HG03135 (cell line): ENCODE data around the gene IL11.

Source experiments
- ATAC-seq: cut with Tn5 transposase; IDR thresholded peaks from one replicate; pipeline ENCODE4 v1.9.1; 2021; ENCODE audit warnings: mild to moderate bottlenecking, moderate library complexity; ENCODE audit not compliant: unreplicated experiment

The IL11 gene

GRCh38 chr19:55391702-55392615 is 21.7 kb upstream of the IL11 start:
- ATAC-seq: no peak

DNA sequence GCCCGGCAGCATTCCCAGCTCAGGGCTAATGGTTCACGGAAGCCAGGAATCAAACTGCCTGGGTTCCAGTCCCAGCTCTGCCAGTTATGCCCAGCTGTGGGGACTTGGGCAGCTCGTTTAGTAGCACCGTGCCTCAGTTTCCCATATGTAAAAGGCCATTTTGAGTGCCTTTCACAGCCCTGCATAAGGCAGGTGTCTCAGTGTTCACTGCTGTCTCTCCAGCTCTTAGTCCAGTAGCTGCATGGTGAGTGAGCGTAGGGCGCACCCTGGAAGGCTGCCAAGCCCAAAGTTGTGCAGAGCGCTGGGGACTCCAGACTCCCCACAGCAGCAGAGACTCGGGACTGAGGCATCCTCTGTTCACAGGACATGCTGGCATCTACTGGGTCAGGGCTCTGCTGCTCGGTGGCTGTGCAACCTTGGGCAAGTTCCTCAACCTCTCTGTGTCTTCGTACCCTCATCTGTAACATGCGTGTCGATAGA is 21.0 kb upstream of the IL11 start:
- ATAC-seq: no peak

DNA sequence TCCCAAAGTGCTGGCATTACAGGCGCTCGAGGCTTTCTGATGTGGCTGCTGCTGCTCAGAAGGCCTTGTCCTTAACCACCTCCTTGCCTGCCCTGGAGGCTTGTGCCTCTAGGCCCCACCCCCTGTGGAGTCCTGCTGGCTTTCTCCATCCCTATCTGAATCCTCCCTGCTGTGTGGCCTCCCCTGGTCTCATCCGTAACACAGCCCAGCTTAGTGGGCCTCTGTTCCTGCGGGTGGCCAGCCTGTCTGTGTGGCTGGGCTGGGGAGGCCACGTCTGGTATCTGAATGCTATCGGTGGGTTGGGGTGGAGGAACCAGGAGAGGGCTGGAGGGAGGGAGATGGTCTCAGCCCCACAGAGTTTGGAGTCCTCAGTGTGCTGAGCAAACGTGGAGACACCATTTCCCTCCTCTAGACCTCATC is 20.2 kb upstream of the IL11 start:
- no peak for ATAC-seq

DNA sequence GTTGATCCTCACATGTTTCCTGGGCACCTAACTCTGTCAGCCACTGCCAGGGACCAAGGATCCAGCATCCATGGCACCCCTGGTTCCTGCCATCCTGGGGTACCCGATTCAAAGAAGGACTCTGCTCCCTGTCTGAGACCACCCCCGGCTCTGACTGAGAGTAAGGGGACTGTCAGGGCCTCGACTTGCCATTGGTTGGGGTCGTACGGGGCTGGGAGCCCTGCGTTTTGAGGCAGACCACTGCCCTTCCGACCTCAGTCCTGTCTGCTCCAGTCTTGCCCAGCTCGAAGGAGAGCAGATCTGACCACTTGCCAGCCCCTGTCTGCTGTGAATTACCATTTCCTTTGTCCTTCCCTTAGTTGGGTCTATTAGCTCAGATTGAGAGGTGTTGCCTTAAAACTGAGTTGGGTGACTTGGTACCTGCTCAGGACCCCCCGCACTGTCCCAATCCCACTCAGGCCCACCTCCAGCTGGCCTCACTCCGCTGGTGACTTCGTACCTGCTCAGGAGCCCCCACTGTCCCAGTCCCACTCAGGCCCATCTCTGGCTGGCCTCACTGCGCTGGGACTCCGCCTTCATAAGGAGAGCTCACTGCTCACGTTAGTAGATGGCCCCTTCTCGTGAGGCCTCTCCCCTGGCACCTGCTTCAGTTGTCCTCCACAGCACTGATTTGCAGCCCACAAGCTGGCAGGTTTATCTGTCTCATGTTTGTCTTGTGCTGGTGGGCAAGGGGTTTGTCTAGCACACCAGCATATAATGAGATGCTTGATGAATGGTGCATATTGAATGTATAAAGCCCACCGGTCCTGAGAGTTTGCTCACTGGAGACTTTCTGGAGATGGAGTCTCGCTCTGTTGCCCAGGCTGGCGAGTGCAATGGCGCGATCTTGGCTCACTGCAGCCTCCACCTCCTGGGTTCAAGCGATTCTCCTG is 19.4 kb upstream of the IL11 start:
- no peak for ATAC-seq

GRCh38 chr19:55387736-55388497 is 17.7 kb upstream of the IL11 start:
- ATAC-seq: no peak

DNA sequence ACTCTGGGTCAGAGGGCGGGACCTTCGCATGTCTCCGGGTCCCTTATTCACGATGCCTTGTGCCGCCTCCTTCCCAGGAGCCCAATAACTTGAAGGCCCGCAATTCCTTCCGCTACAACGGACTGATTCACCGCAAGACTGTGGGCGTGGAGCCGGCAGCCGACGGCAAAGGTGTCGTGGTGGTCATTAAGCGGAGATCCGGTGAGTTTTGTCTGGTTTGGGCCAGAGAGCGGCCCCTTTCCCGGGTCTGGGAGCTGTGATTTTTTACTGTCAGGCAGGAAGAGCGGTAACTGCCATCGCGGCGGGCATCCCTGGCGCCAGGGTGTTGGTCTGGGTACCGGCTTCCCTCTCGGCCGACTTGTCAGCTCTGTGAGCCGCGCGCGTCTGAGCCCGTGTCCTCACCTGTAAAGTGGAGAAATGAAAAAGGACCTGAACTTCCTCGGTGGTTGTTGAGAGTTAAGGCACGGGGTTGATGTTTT is 16.3 kb upstream of the IL11 start:
- no peak for ATAC-seq

DNA sequence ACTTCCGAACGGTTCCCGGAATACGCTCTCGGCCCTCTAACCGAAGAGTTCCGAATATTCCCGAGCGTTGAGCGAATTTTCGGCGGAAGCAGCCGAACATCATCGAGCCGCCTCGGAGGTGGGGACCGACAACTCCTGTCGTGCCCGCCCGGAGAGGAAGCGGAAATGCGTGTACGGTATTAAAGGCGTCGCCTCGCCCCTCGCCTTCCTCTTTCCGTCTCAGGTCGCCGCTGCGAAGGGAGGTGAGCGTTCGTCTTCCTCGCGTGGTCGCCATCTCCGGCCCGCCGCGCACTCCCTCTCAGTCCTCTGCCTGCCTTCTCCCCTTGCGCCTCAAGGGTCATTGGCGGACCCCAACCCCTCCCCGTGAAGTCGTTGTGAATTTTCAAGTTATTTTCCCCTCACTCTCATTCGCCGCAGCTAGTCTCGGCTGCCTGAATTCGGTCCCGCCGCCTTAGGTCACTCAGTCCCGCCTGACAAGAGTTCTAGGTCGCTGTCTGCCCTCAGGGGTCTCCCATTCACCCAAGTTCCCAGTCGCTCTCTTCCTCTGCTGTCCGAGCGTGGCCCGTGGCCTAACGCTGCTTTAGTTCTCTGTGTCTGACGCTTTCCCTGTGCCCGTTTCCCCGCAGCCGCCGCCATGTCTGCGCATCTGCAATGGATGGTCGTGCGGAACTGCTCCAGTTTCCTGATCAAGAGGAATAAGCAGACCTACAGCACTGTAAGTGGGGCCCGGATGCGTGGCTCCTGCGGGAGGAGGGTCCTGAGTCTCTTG is 15.6 kb upstream of the IL11 start, which contains the start of gene RPL28:
Gene RPL28 (plus strand): TSS at position 209 of the 769 bp plus-strand sequence. CDS start 426 bp downstream, at position 635.
- ATAC-seq: peak; percentile 58

DNA sequence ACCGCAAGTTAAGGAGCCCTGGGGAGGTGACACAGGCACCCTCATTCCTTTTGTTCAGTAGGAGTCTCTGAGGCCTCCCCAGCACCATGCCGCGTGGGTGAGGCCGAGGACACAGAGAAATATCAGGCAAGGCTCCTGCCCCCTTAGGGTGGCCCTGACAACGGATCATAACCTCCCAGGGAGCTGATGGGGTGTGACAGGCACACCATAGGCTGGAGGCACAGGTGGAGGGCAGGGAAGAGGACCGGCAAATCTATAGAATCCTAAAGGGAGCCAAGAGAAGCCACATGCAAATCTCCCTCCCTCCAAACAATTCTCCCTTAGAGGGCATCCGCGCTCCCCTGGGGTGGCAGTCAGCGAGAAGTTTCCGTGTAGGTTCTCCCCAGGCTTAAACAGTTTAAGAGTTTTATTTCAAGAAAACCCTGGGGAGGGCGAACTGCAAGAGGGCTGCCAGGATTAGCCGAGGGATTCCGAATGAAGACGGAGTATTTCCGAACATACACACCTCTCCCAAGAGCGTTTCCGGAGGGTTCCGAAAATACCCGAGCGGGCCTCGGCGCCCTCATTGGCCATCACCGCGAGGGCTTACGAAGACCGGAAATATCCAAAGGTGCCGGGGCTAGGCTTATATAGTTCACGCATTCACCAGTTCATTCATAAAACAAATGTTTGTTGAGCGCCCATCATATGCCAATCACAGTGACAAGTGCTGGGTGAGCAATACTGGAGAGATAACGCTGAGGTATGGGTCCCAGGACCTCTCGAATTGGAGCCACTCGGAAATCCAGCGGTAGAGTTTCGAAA is 14.9 kb upstream of the IL11 start:
- ATAC-seq: peak; percentile 54

- ATAC-seq: no peak
These were observed 14.1 kb upstream of the IL11 start, which contains the start of gene TMEM238 for GRCh38 chr19:55384131-55384919. TSS of gene TMEM238 (minus strand) at chr19:55384292. CDS start at chr19:55384259, 33 bp downstream.

DNA sequence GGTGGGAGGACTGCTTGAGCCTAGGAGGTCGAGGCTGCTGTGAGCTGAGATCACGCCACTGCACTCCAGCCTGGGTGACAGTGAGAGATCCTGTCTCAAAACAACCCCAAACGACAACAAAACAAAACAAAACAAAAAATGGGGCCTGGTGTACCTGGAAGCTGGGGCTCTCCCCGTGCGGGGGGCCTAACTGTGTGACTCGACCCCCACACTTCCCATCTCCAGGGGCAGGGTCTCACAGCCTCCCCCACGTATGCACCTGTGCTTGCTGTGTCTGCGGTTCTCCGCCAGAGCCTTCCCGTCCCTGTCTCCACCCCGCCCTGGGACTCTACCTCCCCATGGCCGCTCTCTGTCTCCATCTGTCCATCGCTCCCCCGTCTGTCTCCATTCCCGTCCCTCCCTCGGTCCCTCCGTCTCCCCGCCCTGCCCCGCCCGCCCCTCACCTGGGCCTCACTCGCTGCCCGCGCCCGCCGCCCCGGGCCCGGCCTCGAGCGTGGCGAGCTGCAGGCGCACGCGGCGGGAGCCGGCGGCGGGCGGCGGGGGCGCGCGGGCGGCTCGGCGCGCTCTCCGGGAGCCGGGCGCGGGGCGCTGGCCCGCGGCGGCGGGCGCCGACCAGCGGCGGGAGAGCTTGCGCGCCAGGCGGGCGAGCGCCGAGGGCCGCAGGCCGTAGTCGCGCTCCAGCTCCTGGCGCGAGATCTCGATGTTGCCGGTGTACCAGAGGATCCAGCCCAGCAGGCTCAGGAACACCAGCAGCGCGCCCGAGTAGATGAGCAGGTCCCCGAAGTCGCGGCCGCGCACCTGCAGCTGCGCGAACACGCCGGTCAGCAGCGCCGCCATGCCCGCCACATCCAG is 13.2 kb upstream of the IL11 start:
- ATAC-seq: no peak

DNA sequence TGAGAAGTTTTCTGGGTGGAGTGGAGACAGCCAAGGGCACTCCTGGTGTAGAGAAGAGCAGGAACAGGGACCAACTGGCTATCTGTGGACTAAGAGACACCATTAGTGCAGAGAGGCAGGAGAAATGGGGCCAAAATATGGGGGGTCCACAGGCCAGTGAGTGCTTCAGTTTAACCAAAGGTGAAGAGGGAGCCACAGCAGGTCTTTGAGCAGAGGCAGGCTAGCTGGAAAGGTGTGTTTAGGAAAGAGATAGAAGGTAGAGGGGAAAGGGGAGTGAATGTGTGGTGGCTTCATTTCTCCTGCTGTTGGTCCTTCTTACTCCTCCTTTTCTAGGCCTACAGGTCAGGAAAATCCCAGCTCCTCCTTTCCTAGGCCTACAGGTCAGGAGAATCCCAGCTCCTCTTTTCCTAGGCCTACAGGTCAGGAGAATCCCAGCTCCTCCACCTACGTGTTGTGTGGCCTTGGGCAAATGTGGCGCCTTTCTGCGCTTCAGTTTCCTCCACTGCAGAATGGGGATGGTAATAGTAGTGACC is 12.3 kb upstream of the IL11 start:
- no peak for ATAC-seq

DNA sequence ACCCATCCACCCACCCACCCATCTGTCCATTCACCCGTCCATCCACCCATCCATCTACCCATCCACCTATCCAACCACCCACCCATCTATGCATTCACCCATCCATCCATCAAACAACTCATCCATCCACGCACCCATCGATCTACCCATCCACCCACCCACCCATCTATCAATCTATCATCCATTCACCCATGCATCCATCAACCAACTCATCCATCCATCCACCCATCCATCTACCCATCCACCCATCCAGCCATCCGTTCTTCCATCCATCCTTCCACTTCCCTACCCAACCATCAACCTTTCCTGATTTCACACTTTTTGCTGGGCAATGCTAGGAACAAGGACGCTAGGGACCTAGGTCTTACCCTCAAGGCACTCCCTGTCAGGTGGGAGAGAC is 11.8 kb upstream of the IL11 start:
- no peak for ATAC-seq

GRCh38 chr19:55379174-55379573 is 8.9 kb upstream of the IL11 start:
- ATAC-seq: no peak

DNA sequence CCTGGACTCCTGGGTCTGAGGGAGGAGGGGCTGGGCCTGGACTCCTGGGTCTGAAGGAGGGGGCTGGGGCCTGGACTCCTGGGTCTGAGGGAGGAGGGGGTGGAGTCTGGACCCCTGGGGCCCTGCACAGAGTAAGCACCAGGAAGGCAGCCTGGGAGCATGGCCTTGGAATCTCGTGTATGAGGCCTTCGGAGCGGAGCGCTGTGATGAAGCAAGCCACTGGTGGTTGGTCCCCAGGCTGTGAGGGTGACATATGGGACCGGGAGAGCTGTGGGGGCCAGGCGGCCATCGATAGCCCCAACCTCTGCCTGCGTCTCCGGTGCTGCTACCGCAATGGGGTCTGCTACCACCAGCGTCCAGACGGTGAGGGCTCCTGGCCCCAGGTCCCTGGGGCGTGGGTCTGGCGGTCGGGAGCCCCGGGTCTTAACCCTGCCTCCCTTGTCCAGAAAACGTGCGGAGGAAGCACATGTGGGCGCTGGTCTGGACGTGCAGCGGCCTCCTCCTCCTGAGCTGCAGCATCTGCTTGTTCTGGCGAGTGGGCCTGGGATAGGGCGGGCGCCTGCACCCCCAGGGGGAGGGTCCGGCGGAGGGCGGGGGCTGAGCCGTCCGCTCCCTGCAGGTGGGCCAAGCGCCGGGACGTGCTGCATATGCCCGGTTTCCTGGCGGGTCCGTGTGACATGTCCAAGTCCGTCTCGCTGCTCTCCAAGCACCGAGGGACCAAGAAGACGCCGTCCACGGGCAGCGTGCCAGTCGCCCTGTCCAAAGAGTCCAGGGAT is 7.3 kb upstream of the IL11 start:
- ATAC-seq: no peak

DNA sequence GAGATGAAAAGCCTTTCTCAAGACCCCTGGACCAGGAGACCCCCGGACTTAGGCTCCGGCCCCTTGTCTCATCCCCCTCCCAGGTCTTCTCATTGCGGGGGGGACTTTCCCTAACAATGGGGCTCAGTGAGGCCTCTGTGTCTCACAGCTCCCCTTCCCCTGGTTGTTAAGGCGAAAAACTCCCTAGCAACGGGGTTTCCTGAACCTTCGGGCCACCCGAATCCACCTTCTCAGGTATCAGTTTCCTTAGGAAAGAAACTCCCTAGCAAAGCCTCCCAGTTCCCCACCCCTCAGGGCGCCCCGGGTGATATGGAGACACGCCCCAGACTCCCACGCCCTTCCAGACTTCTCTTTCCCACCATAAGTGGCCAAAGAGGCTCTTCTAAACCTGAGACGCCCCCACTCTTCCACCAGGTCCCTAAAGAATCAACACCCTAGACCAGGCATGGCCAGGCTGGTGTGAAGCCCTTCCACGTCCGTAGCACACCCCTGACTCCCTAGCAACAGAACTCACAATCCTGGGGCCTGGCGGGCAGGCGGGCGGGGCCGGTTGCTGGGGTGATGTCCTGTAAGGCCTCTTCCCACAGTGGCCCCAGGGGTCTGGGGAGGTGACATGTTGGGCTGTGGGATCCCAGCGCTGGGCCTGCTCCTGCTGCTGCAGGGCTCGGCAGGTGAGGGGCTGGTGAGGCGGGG is 6.1 kb upstream of the IL11 start, which contains the start of gene TMEM190:
Gene TMEM190 (plus strand): TSS at position 586 of the 693 bp plus-strand sequence. CDS start 28 bp downstream, at position 614.
- ATAC-seq: no peak
